ENCODE results near the gene TARBP2.

Gene TARBP2

GRCh38 chr12:53530061-53530460, 29.0 kb downstream of the TARBP2 start:
- TF ChIP-seq, protein P1, sequence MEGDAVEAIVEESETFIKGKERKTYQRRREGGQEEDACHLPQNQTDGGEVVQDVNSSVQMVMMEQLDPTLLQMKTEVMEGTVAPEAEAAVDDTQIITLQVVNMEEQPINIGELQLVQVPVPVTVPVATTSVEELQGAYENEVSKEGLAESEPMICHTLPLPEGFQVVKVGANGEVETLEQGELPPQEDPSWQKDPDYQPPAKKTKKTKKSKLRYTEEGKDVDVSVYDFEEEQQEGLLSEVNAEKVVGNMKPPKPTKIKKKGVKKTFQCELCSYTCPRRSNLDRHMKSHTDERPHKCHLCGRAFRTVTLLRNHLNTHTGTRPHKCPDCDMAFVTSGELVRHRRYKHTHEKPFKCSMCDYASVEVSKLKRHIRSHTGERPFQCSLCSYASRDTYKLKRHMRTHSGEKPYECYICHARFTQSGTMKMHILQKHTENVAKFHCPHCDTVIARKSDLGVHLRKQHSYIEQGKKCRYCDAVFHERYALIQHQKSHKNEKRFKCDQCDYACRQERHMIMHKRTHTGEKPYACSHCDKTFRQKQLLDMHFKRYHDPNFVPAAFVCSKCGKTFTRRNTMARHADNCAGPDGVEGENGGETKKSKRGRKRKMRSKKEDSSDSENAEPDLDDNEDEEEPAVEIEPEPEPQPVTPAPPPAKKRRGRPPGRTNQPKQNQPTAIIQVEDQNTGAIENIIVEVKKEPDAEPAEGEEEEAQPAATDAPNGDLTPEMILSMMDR (IDR thresholded peaks at IDR 0.05; ENCODE audit: insufficient read depth, low read depth, low read length, missing control alignments), result no peak
- H3K4me3 ChIP-seq (ENCODE audit: low read depth, low read length), result no peak overlapping the region
- no peak for DNase-seq (ENCODE audit: low read depth)

- DNase-seq (ENCODE audit: low read depth), result no peak
- TF ChIP-seq, protein P1 (IDR thresholded peaks at IDR 0.05; ENCODE audit: insufficient read depth, low read depth, low read length, missing control alignments), result no peak
- no peak overlapping the region for H3K4me3 ChIP-seq (ENCODE audit: low read depth, low read length)
These were observed 29.8 kb downstream of the TARBP2 start for GRCh38 chr12:53530920-53531319.

DNA sequence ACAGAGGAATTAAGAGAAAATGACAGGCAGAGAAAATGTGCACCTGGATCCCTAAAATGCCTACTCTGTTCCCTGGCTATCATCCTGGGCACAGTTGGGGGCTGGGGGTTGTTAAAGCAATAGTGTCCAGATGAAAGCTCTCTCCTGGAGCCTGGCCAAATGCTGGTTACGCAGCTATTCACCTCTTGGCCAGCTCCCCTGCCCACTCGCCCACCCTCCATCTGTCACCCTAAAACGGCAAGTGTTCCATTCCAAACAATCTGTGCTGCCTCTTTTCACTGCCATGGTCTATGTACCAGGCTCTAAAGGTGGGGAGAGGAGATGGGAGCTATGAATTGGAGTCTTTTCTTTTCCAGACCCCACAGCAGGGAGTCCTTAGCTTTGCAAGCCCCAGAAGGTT, 30.9 kb downstream of the TARBP2 start:
- TF ChIP-seq, protein P1 (IDR thresholded peaks at IDR 0.05; ENCODE audit: insufficient read depth, low read depth, low read length, missing control alignments), result no peak
- DNase-seq (ENCODE audit: low read depth), result no peak
- H3K4me3 ChIP-seq (ENCODE audit: low read depth, low read length), result no peak overlapping the region

- no peak for DNase-seq (ENCODE audit: low read depth)
- TF ChIP-seq, protein P1 (IDR thresholded peaks at IDR 0.05; ENCODE audit: insufficient read depth, low read depth, low read length, missing control alignments), result no peak
- H3K4me3 ChIP-seq (ENCODE audit: low read depth, low read length), result no peak overlapping the region
These were observed 31.7 kb downstream of the TARBP2 start for GRCh38 chr12:53532524-53533445.

GRCh38 chr12:53533471-53533870, 32.4 kb downstream of the TARBP2 start:
- DNase-seq (ENCODE audit: low read depth), result no peak
- TF ChIP-seq, protein P1 (IDR thresholded peaks at IDR 0.05; ENCODE audit: insufficient read depth, low read depth, low read length, missing control alignments), result no peak

DNA sequence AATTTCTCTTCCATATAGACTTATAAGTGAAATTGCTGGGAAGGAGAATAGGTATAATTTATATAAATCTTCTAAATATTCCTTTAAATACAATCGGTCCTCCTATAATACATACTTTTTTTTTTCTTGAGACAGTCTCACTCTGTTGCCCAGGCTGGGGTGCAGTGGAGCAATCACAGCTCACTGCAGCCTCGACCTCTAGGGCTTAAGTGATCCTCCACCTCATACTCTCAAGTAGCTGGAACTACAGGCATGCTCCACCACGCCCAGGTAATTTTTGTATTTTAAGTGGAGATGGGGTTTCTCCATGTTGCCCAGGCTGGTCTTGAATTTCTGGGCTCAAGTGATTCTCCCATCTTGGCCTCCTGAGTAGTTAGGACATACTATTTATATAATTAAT, 35.9 kb downstream of the TARBP2 start:
- TF ChIP-seq, protein P1 (IDR thresholded peaks at IDR 0.05; ENCODE audit: insufficient read depth, low read depth, low read length, missing control alignments), result no peak
- no peak overlapping the region for H3K4me3 ChIP-seq (ENCODE audit: low read depth, low read length)
- DNase-seq (ENCODE audit: low read depth), result no peak

More at GRCh38 chr12:53533471-53533870, 32.4 kb downstream of the TARBP2 start:
- H3K4me3 ChIP-seq (ENCODE audit: low read depth, low read length), result no peak overlapping the region

All from GM12865 (cell line).